Mesendoderm (in vitro differentiated cells): ENCODE results near the gene ADM2. TPM values are rescaled to one million over a fixed set of nuclear protein-coding genes. Genes with fewer than 3 reads are reported as not detected.
A peak's percentile ranks its signal among the peaks of the same experiment; 100 is the strongest.
"Not testable (repeated sequence)": the region's sequence is repeated elsewhere in the genome, so short reads cannot be mapped to it uniquely, and the experiment has no call there.

Source experiments
- DNase-seq: peaks from one replicate; pipeline ENCODE4 v3.0.0; 2013
- H2AK5ac ChIP-seq: 2 replicates; pipeline ENCODE4 v1.6.1; 2013; ENCODE audit warnings: low read length, inconsistent platforms
- H2BK120ac ChIP-seq: 2 replicates; pipeline ENCODE4 v1.6.1; 2013; ENCODE audit warnings: low read depth, mild to moderate bottlenecking, low read length, moderate library complexity, mixed read lengths
- H2BK15ac ChIP-seq: replicated peaks from 2 replicates; pipeline ENCODE4 v1.6.1; 2013; ENCODE audit warnings: low read depth, mild to moderate bottlenecking, moderate library complexity
- H2BK5ac ChIP-seq: 2 replicates; pipeline ENCODE4 v1.6.1; 2013; ENCODE audit warnings: low read length, inconsistent platforms
- H3K18ac ChIP-seq: 2 replicates; pipeline ENCODE4 v1.6.1; 2013; ENCODE audit warnings: mild to moderate bottlenecking, low read length, mixed read lengths
- H3K23ac ChIP-seq: one replicate; pipeline ENCODE4 v1.6.1; 2013; ENCODE audit warnings: low read length
- H3K27ac ChIP-seq: 2 replicates; pipeline ENCODE4 v1.5.1; 2013; ENCODE audit warnings: low read depth, mild to moderate bottlenecking, inconsistent platforms, low read length, moderate library complexity
- H3K27me3 ChIP-seq: 2 replicates; pipeline ENCODE4 v1.6.1; 2013; ENCODE audit warnings: low read length, control low read depth, mild to moderate bottlenecking, inconsistent platforms; ENCODE audit not compliant: insufficient read depth, poor library complexity
- H3K36me3 ChIP-seq: 2 replicates; pipeline ENCODE4 v1.6.1; 2013; ENCODE audit warnings: low read length, inconsistent platforms; ENCODE audit not compliant: control insufficient read depth, insufficient read depth
- H3K4ac ChIP-seq: one replicate; pipeline ENCODE4 v1.6.1; 2013; ENCODE audit warnings: low read depth, mild to moderate bottlenecking, low read length, moderate library complexity
- H3K4me1 ChIP-seq: 2 replicates; pipeline ENCODE4 v1.6.1; 2013; ENCODE audit warnings: low read depth, low read length, inconsistent platforms; ENCODE audit not compliant: control insufficient read depth
- H3K4me2 ChIP-seq: 2 replicates; pipeline ENCODE4 v1.6.1; 2013; ENCODE audit warnings: low read length
- H3K4me3 ChIP-seq: 2 replicates; pipeline ENCODE4 v1.5.1; 2013; ENCODE audit warnings: mild to moderate bottlenecking, low read length
- H3K56ac ChIP-seq: one replicate; pipeline ENCODE4 v1.6.1; 2013; ENCODE audit warnings: low read length
- H3K79me1 ChIP-seq: 2 replicates; pipeline ENCODE4 v1.6.1; 2013; ENCODE audit warnings: low read length, inconsistent platforms
- H3K79me2 ChIP-seq: 2 replicates; pipeline ENCODE4 v1.6.1; 2013; ENCODE audit warnings: mild to moderate bottlenecking, low read length; ENCODE audit not compliant: control insufficient read depth, insufficient read depth
- H3K9ac ChIP-seq: 2 replicates; pipeline ENCODE4 v1.6.1; 2013; ENCODE audit warnings: low read length, inconsistent platforms
- H4K5ac ChIP-seq: one replicate; pipeline ENCODE4 v1.6.1; 2013; ENCODE audit warnings: low read length
- H4K8ac ChIP-seq: one replicate; pipeline ENCODE4 v1.6.1; 2013; ENCODE audit warnings: low read depth, mild to moderate bottlenecking, control low read depth, low read length, moderate library complexity
- WGBS: extraction: QIAGEN DNeasy Blood & Tissue Kit; methylation state at CpG from one replicate; pipeline ENCODE4 v1.1.7; 2013; ENCODE audit warnings: low lambda C conversion rate, missing lambda C conversion rate; ENCODE audit not compliant: insufficient coverage; ENCODE audit errors: extremely low coverage; 5-methylcytosine and 5-hydroxymethylcytosine counted together
- polyA plus RNA-seq, 2 experiments: library from polyadenylated mRNA; stranded (reverse); fragments of 200-250 nt; gene quantifications; one replicate each; pipeline ENCODE4 v1.2.3, GENCODE V29; 2013

The ADM2 gene, protein sequence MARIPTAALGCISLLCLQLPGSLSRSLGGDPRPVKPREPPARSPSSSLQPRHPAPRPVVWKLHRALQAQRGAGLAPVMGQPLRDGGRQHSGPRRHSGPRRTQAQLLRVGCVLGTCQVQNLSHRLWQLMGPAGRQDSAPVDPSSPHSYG
- 3.5 TPM for polyA plus RNA-seq (2013, experiment 1 of 2)
- polyA plus RNA-seq (2013, experiment 2 of 2), result 3.8 TPM

DNA sequence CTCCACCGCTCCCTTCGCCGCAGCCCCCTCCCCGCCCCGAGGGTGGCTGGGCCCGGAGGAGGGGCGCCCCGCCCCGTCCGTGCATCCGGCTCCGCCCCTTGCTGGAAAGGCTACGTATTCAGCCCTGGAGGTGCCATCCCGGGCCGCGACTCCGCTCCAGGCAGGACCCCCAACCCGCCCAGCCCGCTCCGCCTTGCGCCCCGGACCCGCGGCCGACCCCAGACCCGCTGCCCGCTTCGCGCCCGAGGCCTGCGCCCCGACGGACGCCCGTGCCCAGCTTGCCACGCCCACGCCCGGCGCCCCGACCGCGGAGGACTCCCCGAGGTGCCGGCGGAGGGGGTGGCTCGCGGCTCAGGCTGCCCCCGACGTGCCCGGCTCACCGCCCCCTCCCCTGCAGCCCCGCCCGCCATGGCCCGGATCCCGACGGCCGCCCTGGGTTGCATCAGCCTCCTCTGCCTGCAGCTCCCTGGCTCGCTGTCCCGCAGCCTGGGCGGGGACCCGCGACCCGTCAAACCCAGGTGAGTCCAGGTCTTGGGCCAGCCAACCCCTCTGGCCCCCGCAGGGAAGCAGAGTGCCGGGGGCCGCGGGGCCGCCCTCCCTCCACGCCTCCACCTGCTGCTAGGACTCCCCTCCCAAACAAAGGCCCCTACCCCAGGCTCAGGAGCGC, at the start of gene ADM2:
ADM2 (plus strand) TSS at position 104 of the 667 bp plus-strand sequence; CDS start at position 409, 305 bp downstream.
- Histone ChIP-seq H2AK5ac (no peak within 1 kb of the TSS), H3K27ac (no peak within 1 kb of the TSS), H3K79me2 (no peaks in the 10 kb centered on the region), H3K4me2 (peak within 1 kb of the TSS; percentile 57), H3K36me3 (no peaks in the 10 kb centered on the region), H3K23ac (peak within 1 kb of the TSS; percentile 98), H3K18ac (peak within 1 kb of the TSS; percentile 78), H3K79me1 (no peaks in the 10 kb centered on the region), H2BK5ac (no peak within 1 kb of the TSS), H3K4me3 (peak within 1 kb of the TSS; percentile 30), H3K56ac (peak within 1 kb of the TSS; percentile 91), H2BK15ac (no peak within 1 kb of the TSS), H3K4ac (peak within 1 kb of the TSS; percentile 56), H3K4me1 (no peaks in the 10 kb centered on the region), H3K27me3 (no peaks in the 10 kb centered on the region), H2BK120ac (no peak within 1 kb of the TSS), H3K9ac (peak within 1 kb of the TSS; percentile 82), H4K8ac (no peak within 1 kb of the TSS), H4K5ac (no peak within 1 kb of the TSS)
- no CpG with 5 or more reads among the region's 70 CpGs for WGBS
- DNase-seq, result peak; percentile 76

DNA sequence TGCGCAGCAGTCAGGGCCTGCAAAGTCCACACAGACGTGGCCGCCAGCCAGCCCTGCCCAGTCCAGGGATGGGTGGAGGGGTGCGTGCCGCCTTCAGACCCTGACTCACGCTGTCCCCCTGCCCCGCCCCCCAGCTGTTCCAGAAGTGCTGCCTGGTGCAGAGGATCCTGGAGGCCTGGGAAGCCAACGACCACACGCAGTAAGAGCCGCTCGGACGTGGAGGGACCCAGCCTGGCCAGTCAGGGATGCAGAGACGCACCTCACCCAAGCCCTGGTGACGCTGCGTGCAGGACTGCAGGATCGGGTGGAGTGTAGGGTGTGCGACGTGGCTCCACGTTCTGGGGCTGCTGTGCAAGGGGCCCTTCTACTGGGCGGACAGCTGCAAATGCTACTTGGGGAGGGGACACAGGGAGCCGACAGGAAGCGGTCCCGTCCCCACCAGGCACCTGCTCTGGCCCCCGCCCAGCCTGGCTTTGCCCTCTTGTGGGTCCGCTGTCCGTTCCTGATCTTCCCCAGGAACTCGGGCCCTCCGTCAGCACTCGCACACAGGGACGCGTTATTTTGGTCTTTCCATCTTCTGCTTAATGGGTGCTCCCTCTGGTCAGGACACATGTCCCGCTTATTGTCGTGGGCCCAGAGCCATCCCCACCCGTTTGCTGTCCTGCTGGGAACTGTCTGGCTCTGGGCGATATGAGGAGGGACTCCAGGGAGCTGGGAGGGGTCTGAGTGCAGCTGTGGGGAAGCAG, 49.0 kb upstream of the ADM2 start:
- Histone ChIP-seq H3K18ac (no peak overlapping the region), H3K4ac (no peak overlapping the region), H2BK5ac (no peak overlapping the region), H3K4me3 (no peak overlapping the region), H3K79me1 (no peaks in the 10 kb centered on the region), H3K23ac (no peak overlapping the region), H3K9ac (no peak overlapping the region), H3K79me2 (no peaks in the 10 kb centered on the region), H3K27ac (no peak overlapping the region), H3K4me1 (no peaks in the 10 kb centered on the region), H2AK5ac (no peak overlapping the region), H2BK15ac (no peak overlapping the region), H3K4me2 (no peak overlapping the region), H3K36me3 (peaks cover 4% of the 10 kb centered on the region), H4K8ac (no peak overlapping the region), H2BK120ac (no peak overlapping the region), H3K27me3 (no peaks in the 10 kb centered on the region), H3K56ac (no peak overlapping the region), H4K5ac (no peak overlapping the region)
- no CpG with 5 or more reads among the region's 35 CpGs for WGBS
- no peak for DNase-seq

DNA sequence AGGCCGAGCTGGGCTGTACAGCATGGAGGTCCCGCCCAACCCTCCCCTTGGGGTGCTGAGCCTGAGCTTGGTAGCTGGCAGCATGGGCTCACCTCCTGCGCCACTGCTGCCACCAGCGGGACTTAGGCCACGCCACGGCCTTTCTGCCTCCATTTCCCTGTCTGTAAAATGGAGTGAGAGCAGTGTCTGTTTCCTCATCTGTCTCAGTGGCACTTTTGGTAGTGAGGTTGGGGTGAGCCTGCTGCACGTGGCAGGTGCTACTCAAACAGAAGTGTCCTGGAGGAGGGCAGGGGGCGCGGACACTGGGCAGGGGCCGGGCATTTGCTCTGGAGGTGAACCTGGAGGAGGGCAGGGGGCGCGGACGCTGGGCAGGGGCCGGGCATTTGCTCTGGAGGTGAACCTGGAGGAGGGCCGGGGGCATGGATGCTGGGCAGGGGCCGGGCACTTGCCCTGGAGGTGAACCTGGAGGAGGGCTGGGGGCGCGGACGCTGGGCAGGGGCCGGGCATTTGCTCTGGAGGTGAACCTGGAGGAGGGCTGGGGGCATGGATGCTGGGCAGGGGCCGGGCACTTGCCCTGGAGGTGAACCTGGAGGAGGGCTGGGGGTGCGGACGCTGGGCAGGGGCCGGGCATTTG, 48.3 kb upstream of the ADM2 start:
- not testable (repeated sequence) for H3K79me1 ChIP-seq, H3K4me1 ChIP-seq, H3K4me3 ChIP-seq, H2BK15ac ChIP-seq, H3K18ac ChIP-seq, H4K5ac ChIP-seq, H3K27me3 ChIP-seq, H3K36me3 ChIP-seq, H4K8ac ChIP-seq, H3K27ac ChIP-seq, H2AK5ac ChIP-seq, H2BK120ac ChIP-seq, H3K56ac ChIP-seq, H3K4me2 ChIP-seq, H3K4ac ChIP-seq, H3K79me2 ChIP-seq, H2BK5ac ChIP-seq, DNase-seq, H3K23ac ChIP-seq, H3K9ac ChIP-seq
- WGBS, result no CpG with 5 or more reads among the region's 24 CpGs

DNA sequence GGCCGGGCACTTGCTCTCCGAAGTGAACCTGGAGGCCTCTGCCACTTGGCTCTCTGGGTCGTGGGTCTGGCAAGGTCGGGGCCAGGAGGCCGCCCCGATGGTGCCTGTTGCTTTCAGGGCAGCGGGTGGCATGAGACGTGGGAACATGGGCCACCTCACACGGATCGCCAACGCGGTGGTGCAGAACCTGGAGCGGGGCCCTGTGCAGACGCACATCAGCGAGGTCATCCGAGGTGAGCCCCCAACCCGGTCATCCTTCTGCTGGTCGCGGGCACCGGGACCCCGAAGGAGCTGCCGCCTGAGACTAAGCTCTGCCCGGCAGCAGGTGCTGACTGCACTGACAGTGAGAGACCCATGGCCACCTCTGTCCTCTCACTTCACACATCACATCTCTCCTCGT, 46.5 kb upstream of the ADM2 start:
- Histone ChIP-seq H2BK120ac (no peak overlapping the region), H3K9ac (no peak overlapping the region), H3K27ac (no peak overlapping the region), H2BK5ac (no peak overlapping the region), H3K18ac (no peak overlapping the region), H3K4ac (no peak overlapping the region), H4K5ac (no peak overlapping the region), H3K36me3 (peaks cover 4% of the 10 kb centered on the region), H4K8ac (no peak overlapping the region), H2AK5ac (no peak overlapping the region), H3K79me2 (no peaks in the 10 kb centered on the region), H3K4me2 (no peak overlapping the region), H2BK15ac (no peak overlapping the region), H3K56ac (no peak overlapping the region), H3K27me3 (no peaks in the 10 kb centered on the region), H3K4me3 (no peak overlapping the region), H3K79me1 (no peaks in the 10 kb centered on the region), H3K4me1 (no peaks in the 10 kb centered on the region), H3K23ac (no peak overlapping the region)
- no peak for DNase-seq
- WGBS, result no CpG with 5 or more reads among the region's 24 CpGs

DNA sequence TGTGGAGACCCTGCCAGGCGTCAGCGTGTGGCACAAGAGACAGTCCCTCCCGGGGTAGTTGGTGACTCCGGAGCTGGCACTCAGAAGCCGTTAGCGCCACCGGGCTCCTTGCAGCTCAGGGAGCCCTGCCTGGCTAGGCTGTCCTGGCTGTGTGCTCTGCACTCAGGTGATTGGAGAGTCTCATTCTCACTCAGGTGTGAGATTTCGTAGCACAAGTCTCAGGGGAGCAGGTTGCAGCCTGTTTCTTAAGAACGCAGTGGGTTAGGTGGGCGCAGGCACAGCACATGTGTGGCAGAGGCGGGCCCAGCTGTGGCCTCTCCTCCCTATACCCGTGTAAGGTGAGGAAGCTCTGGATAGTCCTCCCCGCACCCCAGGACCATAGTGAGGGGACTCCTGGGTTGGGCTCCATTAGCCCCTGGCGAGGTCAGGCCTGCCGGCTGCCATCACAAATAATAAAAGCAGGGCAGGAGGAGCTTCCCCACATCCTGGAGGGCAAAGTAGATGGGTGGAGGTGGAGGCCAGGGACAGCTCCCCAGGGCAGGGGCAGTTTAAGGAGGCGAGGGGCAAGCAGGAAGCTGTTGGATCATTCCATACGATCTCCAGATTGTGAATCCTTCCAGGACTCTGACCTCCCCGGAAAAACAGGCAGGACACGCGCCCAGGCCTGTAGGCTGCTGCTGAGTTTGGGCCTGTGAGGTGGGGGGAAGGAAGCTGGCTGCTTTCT, 45.9 kb upstream of the ADM2 start:
- no peak overlapping the region for H3K18ac ChIP-seq
- H4K8ac ChIP-seq, result no peak overlapping the region
- H2BK15ac ChIP-seq, result no peak overlapping the region
- no peak overlapping the region for H3K4me3 ChIP-seq
- no peak for DNase-seq
- no peaks in the 10 kb centered on the region for H3K27me3 ChIP-seq
- H3K36me3 ChIP-seq, result peaks cover 4% of the 10 kb centered on the region
- no peaks in the 10 kb centered on the region for H3K4me1 ChIP-seq
- H3K27ac ChIP-seq, result no peak overlapping the region
- H2AK5ac ChIP-seq, result no peak overlapping the region
- no CpG with 5 or more reads among the region's 20 CpGs for WGBS
- H3K79me1 ChIP-seq, result no peaks in the 10 kb centered on the region
- no peak overlapping the region for H3K4ac ChIP-seq
- H3K4me2 ChIP-seq, result no peak overlapping the region
- H3K23ac ChIP-seq, result no peak overlapping the region
- H3K79me2 ChIP-seq, result no peaks in the 10 kb centered on the region
- H3K9ac ChIP-seq, result no peak overlapping the region
- H2BK120ac ChIP-seq, result no peak overlapping the region
- no peak overlapping the region for H3K56ac ChIP-seq
- H2BK5ac ChIP-seq, result no peak overlapping the region
- no peak overlapping the region for H4K5ac ChIP-seq
